ENCODE measurements around the gene KRT7. TPM values are rescaled to one million over a fixed set of nuclear protein-coding genes. Genes with fewer than 3 reads are reported as not detected.
A peak's percentile ranks its signal among the peaks of the same experiment; 100 is the strongest.
"Not testable (repeated sequence)": the region's sequence is repeated elsewhere in the genome, so short reads cannot be mapped to it uniquely, and the experiment has no call there.

The KRT7 gene
- total RNA-seq, 1 experiment from 2014 or later, result 4.9 TPM

- DNase-seq (ENCODE audit: low read depth), result peak; percentile 97
These were observed 11.0 kb downstream of the KRT7 start for GRCh38 chr12:52243856-52244614.

DNA sequence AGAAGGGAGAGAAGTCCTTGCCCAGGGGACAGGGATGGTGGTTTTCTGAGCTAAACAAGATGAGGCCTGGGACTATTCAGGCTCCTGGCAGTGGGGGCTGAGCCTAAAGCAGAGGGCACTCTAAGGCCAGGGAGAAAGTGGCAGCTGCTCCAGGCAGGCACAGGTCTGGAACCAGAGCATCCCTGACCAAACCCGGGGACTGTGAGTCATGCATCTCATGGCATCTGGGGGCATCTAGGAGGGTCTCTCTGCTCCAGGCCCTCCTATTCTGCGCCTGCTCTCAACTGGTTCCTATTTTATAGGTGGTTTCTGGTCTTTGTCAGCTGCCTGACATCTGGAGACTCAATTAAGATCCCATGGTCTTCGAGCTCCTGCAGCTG lies 11.6 kb downstream of the KRT7 start:
- no peak for DNase-seq (ENCODE audit: low read depth)

DNA sequence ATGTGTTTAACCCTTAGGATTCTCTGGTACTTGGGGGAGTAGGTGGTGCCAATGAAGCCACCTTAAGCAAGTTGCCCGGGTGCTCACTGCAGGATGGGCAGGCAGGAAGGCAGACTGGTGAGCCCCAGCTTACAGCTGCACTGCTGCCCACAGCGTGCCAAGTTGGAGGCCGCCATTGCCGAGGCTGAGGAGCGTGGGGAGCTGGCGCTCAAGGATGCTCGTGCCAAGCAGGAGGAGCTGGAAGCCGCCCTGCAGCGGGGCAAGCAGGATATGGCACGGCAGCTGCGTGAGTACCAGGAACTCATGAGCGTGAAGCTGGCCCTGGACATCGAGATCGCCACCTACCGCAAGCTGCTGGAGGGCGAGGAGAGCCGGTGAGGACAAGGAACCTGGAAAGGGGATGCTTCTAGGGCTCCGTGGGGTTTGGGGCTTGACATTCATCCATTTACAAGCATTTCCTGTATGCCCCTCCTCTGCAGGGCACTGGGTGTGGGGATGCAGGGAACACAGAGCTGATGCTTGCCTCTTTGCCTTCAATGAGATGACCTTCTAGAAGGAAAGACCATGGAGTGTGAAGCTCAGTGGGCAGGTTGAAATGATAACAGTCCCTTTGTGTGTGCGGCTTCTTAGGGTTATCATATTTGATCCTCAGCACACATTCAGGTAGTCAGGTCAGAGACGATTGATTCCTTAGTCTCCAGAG lies 12.4 kb downstream of the KRT7 start:
- DNase-seq (ENCODE audit: low read depth), result no peak

DNA sequence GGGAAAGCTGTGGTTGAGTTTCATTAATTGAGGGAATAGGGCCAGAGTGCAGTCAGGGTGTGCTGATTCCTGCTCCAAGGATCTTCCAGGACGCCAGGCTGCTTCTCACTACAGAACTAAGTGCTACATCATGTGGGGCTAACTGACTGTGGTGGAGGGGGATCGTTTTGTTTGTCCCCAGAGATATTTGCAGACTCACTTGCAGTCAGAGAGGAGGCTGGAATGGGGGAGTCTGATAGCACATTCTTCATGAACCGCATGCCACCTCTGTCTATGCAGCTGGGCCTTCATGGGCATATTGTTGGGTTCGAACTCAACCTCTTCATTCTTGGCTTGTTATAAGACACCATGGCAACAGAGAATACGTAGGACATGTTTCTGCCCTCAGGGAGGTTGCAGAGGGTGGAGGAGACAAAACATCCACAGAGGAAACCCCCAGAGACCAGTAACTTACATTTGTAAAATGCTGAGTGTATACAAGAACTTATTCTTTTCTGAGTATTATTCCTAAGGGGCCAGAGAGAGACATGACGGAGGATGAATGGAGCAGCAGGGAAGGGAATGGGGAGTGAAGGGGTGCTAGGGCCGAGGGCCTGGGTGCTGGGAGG lies 13.0 kb downstream of the KRT7 start:
- no peak for DNase-seq (ENCODE audit: low read depth)

DNA sequence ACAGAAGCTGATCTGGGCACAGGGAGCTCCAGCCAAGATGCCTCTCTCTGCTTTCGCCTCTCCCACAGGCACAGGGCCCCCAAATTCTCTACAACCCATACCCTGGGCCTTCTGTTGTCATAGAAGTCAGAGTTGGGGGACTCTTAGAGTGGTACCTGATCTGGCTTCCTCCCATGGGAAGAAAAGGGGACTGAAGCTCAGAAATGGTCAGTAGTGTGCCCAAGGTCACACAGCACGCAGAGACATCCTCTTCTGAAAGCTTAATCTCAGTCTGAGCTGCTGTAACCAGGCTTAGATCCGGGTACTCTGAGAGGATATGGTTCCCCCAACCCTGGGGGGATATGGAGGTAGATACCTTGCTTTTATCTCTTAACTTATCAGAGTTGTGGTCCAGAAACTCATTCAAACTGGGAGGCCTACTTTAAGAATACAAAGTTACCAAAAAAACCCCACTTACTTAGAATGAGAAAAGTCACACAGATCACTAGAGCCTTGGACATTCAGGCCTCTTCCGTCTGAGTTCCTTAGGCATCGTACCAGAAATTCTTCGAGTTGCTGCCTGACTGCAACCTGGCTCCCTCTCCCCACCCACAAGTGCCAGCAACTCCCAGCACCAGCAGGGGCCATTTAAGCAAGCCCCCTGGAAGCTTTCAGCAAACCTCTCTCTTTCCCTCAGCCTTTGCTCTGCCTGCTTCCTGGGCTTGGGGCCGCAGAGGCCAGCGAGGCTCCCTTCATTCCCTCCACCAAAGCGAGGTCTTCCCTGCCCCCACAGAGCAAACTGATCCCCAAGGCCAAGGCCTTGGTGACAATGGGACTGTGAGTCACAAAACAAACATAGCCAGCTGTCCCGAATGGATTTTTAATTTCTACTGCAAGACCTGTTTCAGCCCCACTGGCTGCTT lies 13.9 kb downstream of the KRT7 start:
- DNase-seq (ENCODE audit: low read depth), result no peak

DNA sequence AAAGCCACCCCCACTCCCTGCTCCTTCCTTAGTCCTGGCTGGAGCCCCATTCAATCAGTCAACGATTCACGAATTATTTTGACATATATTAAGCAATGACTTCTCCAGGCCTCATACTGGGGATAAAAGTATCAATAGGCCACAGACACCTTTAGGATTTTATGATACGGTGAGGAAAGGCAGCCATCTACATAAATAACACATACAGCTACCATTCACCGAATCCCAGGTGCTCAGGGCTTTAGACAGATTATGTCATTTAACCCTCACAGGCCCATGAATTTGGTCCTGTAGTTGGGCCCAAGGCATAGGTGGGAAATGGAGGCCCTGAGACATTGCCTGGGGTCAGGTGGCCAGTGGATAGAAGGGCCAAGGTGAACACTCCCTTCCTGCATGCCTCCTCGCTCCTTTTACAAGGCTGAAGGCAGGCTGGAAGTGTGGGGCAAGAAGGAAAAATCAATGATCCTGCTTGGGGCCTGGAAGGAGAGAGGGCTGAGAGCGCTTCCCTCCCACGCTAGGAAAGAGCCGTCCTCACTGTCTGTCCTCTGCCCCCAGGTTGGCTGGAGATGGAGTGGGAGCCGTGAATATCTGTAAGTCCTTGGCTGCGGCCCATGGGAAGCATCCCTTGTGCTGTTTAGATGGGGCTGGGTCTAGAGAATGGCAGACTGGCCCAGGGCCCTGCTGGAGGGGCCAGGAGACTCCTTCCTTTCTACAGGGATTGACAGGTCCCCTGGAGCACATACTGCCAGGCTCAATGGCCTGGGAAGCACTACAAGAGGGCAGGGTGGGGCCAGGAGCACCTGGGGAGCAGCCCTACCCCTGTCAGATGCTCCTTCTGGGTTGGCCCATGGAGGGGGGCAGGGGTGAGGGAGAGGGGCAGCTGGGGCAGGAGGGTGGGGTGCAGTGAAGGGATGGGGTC lies 14.8 kb downstream of the KRT7 start:
- DNase-seq (ENCODE audit: low read depth), result no peak

GRCh38 chr12:52248541-52249461 lies 15.8 kb downstream of the KRT7 start:
- no peak for DNase-seq (ENCODE audit: low read depth)

- no peak for DNase-seq (ENCODE audit: low read depth)
These were observed 16.5 kb downstream of the KRT7 start for GRCh38 chr12:52249511-52250047.

DNA sequence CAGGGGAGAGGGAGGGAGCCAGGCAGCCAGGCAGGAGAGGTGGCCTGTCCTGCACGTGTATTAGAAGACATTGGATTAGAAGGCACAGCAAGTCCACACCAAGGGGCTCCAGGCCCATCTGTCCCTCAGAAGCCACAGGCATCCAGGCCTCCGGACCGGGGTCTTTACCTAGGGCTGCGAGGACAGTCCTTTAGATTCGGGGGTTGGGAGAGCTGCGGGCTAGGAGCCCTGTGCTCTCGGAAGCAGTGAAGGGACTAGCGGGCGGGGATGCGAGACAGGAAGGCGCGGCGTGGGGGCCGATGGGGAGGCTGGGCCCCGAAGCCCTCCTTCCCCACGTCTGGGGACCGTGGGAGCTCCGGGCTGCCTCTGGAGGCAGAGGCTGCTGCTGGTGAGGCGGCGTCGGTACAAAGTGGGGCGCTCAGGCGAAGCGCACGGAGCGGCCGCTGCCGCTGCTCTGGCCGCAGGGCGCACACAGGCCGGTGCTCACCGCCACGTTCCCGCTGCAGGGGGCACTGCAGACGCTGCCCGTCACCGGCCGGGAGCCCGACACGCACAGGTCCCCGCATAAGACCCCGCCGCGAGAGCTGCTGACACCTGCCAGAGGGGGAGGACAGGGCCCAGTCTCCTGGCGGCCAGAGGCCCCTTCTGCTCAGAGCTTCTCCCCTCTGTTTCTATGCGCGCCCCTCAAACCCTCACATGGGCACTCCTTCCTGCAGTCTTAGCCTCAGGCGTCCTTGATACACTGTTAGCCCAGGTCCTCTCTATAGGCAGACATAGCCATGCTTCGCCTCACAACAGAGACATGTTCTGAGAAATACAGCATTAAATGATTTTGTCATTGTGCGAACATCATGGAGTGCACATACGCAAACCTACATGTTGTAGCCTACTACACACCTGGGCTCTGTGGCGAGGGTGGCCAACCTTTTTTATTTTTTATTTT lies 17.3 kb downstream of the KRT7 start:
- DNase-seq (ENCODE audit: low read depth), result no peak

DNA sequence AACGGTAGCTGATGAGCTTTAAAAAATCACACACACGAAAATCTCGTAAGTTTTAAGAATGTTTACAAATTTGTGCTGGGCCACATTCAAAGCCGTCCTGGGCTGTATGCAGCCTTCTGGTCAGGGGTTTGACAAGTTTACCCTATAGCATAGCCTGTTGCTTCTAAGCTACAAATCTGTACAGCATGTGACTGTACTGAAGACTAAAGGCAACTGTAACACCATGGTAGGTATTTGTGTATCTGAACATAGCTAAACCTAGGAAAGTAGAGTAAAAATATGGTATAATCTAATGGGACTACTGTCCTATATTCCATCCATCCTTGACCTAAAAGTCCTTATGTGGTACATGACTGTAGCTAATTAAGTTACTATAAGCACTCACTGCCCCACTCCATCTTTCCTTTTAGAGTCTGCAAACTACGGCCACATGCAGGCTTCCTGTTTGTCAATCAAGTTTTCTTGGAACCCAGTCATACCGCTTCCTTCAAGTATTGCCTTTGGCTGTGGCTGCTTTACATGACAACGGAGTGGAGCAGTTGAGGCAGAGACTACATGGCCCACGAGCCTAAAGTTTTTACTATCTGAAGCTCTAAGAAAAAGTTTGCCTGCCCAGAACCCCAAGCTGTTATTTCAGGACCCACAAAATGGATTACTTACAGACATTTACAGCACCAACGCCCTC lies 18.5 kb downstream of the KRT7 start:
- DNase-seq (ENCODE audit: low read depth), result no peak

- not testable (repeated sequence) for DNase-seq (ENCODE audit: low read depth)
These were observed 19.2 kb downstream of the KRT7 start for GRCh38 chr12:52252175-52252615.

DNA sequence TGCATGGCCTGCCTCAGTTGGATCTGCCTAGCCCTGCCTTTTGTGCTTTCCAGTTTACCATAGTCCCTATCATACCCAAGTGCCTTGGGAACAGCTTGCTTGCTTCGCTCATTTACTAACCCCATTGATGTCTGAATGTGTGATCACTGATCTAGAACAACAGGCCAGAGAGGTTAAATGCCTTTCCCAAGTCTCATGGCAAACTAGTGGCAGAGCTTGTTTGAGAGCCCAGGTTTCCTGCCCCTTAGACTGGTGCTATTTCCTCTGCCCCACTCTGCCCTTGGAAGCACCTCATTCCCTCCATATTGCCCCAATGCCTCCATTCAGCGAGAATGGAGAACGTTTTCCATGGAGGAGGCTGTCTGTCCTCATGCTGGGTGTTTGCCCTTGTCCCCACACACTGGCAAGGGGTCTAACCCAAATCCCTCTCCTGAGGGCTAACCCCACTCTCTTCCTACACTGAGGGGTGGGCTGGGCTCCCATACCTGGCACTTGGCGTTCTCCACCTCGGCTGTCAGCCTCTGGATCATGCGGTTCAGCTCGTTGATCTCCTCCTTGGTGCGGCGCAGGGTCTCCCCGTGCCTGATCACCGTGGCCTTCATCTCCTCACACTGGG lies 19.8 kb downstream of the KRT7 start:
- no peak for DNase-seq (ENCODE audit: low read depth)

DNA sequence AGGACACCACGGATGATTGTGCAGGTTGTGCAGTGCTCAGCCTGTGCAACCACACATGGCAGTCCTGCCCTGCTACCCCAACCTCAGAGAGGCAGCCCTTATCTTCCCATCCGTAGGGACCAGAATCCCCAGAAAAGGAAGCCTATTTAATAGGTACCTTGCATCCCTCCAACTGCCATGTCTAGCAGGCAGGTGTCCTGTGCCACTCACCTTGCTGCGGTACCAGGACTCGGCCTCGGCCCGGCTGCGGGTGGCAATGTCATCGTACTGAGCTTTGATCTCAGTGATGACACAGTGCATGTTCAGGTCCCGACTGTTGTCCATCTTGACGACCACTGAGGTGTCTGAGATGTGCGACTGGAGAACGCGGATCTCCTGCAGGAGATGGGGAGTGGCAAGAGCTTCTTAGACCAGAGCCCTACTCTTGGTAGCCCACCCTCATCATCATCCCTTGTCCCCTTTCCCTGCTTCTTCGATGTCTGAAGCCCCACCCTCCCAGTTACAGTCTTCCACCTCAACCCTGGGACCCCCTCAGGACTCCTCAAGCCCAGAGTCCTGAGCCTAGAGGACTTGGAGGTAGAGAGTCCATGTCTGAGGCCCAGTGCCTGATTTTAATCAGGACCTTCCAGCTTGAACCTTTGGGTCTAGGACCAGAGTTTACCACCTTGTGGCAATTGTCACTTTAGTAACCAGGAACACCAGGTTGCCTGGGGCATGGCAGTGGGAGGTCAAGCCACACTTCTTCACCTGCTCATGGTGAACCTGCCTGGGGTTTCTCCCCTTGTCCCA lies 20.5 kb downstream of the KRT7 start:
- no peak for DNase-seq (ENCODE audit: low read depth)

- DNase-seq (ENCODE audit: low read depth), result no peak
These were observed 21.3 kb downstream of the KRT7 start for GRCh38 chr12:52254180-52254964.
